GM21526 (cell line): ENCODE data around the gene ATG16L2.
"Not testable (repeated sequence)": the region's sequence is repeated elsewhere in the genome, so short reads cannot be mapped to it uniquely, and the experiment has no call there.

ENCODE experiments used
- ATAC-seq: cut with Tn5 transposase; IDR thresholded peaks from one replicate; pipeline ENCODE4 v1.9.1; 2021; ENCODE audit warnings: moderate library complexity; ENCODE audit not compliant: unreplicated experiment, low FRiP score

ATG16L2 gene

GRCh38 chr11:72799441-72799840 lies 14.8 kb upstream of the ATG16L2 start:
- no peak for ATAC-seq

GRCh38 chr11:72802822-72803221 lies 11.4 kb upstream of the ATG16L2 start:
- no peak for ATAC-seq

GRCh38 chr11:72805216-72805615 lies 9.0 kb upstream of the ATG16L2 start:
- no peak for ATAC-seq

GRCh38 chr11:72806378-72806777 lies 7.8 kb upstream of the ATG16L2 start:
- not testable (repeated sequence) for ATAC-seq

GRCh38 chr11:72807021-72807693 lies 7.1 kb upstream of the ATG16L2 start:
- no peak for ATAC-seq

- ATAC-seq: no peak
Measured at GRCh38 chr11:72807792-72808191, 6.4 kb upstream of the ATG16L2 start.

DNA sequence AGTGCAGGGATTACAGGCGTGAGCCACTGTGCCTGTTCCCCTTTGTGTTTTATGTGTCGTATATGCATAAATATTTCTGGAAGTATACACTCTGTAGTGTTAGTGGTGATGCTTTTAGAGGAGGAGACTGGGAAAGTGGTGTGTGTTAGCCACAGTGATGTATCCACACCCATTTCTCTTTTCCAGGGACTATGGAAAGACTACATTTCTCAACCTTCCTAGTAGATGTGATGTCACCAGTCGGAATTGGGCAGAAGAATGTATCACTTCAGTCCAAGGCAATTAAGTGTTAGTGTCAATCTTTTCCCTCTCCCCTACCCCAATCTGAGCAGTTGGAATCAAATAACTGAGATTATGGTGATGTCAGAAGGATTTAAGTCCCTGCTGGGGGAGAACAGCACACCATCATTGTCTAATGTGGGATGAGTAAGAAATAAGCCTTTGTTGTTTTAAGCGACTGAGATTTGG lies 5.8 kb upstream of the ATG16L2 start:
- ATAC-seq: no peak

GRCh38 chr11:72811686-72812085 lies 2.5 kb upstream of the ATG16L2 start:
- not testable (repeated sequence) for ATAC-seq

DNA sequence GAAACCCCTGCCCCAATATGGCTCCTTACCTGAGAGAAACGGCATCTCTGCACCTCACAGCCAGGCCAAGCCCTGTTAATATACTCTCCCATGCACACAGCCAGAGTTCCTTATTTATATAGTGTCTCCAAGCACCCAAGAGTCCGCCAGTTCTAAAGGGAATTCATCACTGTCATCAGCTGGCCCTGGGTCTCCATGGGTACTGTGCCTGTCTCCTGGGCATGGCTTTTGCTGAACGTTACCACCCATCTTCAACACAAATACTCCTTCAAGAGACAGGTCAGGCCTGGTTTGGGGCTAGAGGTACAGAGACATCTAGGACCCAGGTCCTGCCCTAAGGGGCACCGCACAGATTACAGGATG lies 1.6 kb upstream of the ATG16L2 start:
- ATAC-seq: no peak

DNA sequence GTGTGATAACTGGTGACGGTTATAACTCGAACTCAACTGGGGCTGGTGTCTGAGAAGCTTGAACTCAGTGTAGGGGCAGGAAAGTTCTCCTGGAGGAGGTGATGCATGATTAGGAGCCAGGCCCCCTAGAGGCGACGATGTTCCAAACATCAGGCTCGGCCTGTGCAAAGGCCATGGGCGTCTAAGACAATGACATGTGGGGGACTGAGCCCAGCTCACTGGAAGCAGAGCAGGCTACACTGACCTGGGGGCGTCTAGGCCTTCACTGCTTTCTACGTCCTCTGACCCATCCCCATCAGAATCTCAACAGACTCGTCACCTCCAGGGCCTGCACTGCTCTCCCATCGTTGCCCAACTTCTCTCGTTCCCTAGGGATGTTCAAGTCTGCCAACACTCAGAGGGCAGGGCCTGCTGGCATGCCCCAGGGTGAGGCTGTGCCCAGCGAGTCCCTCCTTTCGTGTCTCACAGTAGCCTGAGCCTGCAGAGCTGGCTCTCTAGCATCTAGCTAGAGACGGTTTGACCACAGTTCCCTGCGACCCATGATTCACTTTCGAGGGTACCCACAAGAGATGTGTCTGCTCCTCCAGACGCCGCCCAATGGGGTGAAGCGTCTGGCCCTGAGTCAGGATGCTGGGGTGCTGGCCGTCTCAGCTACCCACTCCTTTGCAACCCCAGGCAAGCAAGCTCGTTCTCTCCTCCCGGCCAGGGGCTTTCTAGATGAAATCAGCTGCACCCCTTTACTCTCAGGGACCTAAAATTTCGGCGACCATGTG lies 1.1 kb upstream of the ATG16L2 start:
- peak; percentile 39 for ATAC-seq

GRCh38 chr11:72813740-72814285 lies 398 bp upstream of the ATG16L2 start:
- ATAC-seq: peak; percentile 38

DNA sequence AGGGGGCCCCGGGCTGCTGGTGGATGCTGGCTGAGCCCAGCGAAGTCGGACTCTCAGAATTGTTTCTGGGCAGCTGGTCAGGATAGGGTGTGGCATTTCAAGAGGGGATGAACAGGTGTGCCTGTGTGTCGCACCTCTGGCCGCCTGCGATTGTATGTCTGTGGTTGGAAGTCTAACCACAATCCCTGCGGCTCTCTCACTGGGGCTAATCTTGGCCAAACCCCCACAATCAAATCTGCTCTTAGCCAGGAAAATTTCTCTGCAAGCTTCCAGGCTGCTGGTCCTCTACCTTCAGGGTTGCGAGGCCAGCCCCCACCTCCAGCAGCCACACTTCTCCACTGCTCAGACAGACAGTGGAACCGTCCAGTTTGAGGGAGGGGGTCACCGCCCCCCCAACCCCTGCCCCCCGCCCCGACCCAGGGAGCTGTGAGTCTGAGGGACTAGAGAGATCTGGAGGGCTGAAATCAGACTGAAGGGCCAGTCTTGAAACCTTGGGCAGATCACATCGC lies 953 bp downstream of the ATG16L2 start:
- ATAC-seq: no peak

DNA sequence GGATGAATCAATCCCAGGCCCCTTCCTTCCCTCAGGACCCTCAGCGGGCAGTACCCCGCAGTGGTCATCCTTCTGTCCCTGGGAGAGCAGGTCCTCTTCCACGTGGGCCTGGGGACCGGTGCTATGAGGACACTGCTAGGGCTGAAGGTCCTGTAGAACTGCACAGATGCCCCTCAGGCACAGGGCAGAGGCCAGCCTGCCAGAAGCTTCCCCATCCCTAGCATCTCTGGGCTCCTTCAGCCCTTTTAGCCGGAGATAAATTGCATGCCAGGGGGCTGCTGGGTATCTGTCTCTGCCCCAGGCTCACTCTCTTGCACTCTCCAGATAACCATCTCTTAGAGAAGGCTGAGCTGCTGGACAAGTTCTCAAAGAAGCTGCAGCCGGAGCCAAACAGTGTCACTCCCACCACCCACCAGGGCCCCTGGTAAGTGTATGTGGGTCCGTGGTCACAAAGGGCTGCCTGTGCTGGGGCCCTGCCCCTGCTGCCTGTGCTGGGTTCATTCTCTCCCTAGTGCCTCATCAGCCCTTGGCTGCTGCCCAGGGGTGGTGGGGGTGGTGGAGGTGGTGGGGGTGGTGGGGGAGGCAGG lies 2.3 kb downstream of the ATG16L2 start:
- no peak for ATAC-seq

DNA sequence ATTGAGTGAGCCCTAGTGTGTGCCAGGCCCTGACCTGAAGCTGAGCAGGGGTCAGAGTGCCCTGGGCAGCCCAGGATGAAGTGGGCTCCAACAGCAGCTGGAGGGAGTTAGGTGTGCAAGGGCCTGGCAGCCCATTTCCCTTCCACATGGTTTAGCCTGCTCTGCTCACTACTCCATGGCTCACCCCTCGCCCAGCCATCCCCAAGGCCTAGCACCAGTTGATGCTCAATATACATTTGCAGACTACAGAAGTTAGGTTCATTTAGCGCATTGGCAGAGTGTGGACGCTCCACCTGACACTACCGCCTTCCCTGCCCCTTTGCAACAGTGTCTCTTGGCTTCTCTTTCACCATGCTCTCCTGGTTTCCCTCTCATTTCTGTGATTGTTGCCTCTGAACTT lies 3.8 kb downstream of the ATG16L2 start:
- ATAC-seq: no peak

DNA sequence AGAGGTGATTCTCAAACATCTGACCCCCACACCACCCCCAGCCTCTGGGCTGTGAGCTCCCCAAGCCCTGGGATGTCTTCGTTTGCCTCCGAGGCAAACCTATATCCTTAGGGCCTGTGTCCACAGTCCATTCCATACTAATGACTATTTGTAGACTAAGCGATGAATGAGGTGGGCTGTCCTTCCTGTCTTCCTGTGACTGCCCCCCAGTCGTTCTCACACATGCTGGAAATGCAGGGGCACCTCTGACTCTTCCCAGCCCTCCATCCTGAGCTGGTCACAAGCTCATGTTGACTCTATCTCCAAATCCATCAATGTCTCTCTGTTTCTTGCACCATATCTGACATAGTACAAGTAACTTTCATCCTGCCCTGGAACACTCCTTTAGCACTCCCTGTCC lies 4.8 kb downstream of the ATG16L2 start:
- ATAC-seq: no peak

- no peak for ATAC-seq
Measured at GRCh38 chr11:72820439-72821139, 6.4 kb downstream of the ATG16L2 start.

- no peak for ATAC-seq
Measured at GRCh38 chr11:72821221-72821919, 7.2 kb downstream of the ATG16L2 start.

GRCh38 chr11:72821920-72822799 lies 7.9 kb downstream of the ATG16L2 start:
- ATAC-seq: no peak
